ENCODE results near the gene PLA2G10.
"Not testable (repeated sequence)": the region's sequence is repeated elsewhere in the genome, so short reads cannot be mapped to it uniquely, and the experiment has no call there.

The PLA2G10 gene

GRCh38 chr16:14667347-14668266 is 26.5 kb downstream of the PLA2G10 start:
- DNase-seq (ENCODE audit: low read depth in 2 of 2): no peak

GRCh38 chr16:14658063-14658462 is 36.0 kb downstream of the PLA2G10 start:
- DNase-seq (ENCODE audit: low read depth in 2 of 2): no peak

GRCh38 chr16:14652726-14653125 is 41.4 kb downstream of the PLA2G10 start:
- no peak for DNase-seq (ENCODE audit: low read depth in 2 of 2)

GRCh38 chr16:14650629-14651028 is 43.5 kb downstream of the PLA2G10 start:
- DNase-seq (ENCODE audit: low read depth in 2 of 2): no peak

- DNase-seq (ENCODE audit: low read depth in 2 of 2): no peak
Measured at GRCh38 chr16:14649816-14650215, 44.3 kb downstream of the PLA2G10 start.

GRCh38 chr16:14641926-14642325 is 52.2 kb downstream of the PLA2G10 start:
- no peak for DNase-seq (ENCODE audit: low read depth in 2 of 2)

GRCh38 chr16:14641206-14641605 is 52.9 kb downstream of the PLA2G10 start:
- no peak for DNase-seq (ENCODE audit: low read depth in 2 of 2)

- DNase-seq (ENCODE audit: low read depth in 2 of 2): no peak
Measured at GRCh38 chr16:14640538-14640937, 53.6 kb downstream of the PLA2G10 start.

GRCh38 chr16:14636951-14637240 is 57.2 kb downstream of the PLA2G10 start:
- DNase-seq (ENCODE audit: low read depth in 2 of 2): not testable (repeated sequence)

- DNase-seq (ENCODE audit: low read depth in 2 of 2): not testable (repeated sequence)
Measured at GRCh38 chr16:14636179-14636950, 57.7 kb downstream of the PLA2G10 start.

GRCh38 chr16:14635395-14636165 is 58.5 kb downstream of the PLA2G10 start:
- no peak for DNase-seq (ENCODE audit: low read depth in 2 of 2)

GRCh38 chr16:14634389-14634725 is 59.8 kb downstream of the PLA2G10 start:
- DNase-seq (ENCODE audit: low read depth in 2 of 2): no peak

- DNase-seq (ENCODE audit: low read depth in 2 of 2): peak; percentile 98 to 99
Measured at GRCh38 chr16:14632693-14633569, 61.2 kb downstream of the PLA2G10 start, which contains the start of gene BFAR. BFAR (plus strand) TSS chr16:14632951; CDS start chr16:14644347, 11,396 bp downstream.

GRCh38 chr16:14630620-14631330 is 63.3 kb downstream of the PLA2G10 start:
- DNase-seq (ENCODE audit: low read depth in 2 of 2): not testable (repeated sequence)

GRCh38 chr16:14629919-14630619 is 64.0 kb downstream of the PLA2G10 start, which contains the start of gene PARN:
PARN (minus strand) TSS chr16:14630260; CDS start chr16:14630125, 135 bp downstream.
- peak; percentile 97 for DNase-seq (ENCODE audit: low read depth in 2 of 2)

GRCh38 chr16:14629612-14629918 is 64.5 kb downstream of the PLA2G10 start:
- DNase-seq (ENCODE audit: low read depth in 2 of 2): no peak

- DNase-seq (ENCODE audit: low read depth in 2 of 2): no peak
Measured at GRCh38 chr16:14628806-14629611, 65.1 kb downstream of the PLA2G10 start.

- DNase-seq (ENCODE audit: low read depth in 2 of 2): no peak
Measured at GRCh38 chr16:14627078-14627477, 67.0 kb downstream of the PLA2G10 start.

Measured in stimulated activated CD4-positive, alpha-beta T cell treated with anti-CD3 and anti-CD28 coated beads, Interleukin-1b, Interleukin-23, amount 100 ng/mL, for 1 hour (primary cell).